ENCODE measurements around the gene CAMSAP3.
"Not testable (repeated sequence)": the region's sequence is repeated elsewhere in the genome, so short reads cannot be mapped to it uniquely, and the experiment has no call there.

Gene CAMSAP3

DNA sequence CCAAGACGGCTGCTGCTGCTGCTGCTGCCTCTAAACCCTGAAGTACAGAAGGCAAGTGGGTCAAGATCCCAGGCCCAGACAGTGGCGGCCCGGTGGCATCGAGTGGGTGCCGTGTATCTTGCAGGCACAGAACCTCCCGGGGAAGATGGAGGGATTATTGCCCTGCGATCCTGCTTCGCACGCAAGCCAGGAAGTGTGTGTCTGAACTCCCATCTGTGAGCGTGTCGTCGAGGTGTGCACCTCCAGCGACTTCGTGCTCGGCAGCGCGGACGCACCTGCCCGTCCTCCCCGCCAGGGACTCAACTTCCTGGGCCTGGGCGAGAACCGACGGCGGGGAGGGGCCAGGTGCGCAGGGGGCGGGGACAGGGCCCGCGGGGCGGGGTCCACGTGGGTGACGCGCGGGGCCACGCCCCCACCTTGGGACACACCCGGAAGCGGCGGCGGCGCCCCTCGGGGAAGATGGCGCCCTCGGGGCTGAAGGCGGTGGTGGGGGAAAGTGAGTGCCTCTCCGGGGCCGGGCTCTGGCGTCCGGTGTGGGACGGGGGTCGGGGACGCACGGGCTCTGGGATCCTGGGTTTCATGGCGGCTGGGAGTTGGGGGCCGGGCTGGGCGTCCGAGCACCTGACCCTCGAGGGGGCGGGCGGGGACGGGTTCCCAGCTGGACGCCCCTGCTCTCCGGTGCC is 41.2 kb downstream of the CAMSAP3 start, which contains the start of gene STXBP2:
Gene STXBP2 (plus strand): TSS at position 420 of the 683 bp plus-strand sequence. CDS start 40 bp downstream, at position 460.
- peak; percentile 46 for DNase-seq

DNA sequence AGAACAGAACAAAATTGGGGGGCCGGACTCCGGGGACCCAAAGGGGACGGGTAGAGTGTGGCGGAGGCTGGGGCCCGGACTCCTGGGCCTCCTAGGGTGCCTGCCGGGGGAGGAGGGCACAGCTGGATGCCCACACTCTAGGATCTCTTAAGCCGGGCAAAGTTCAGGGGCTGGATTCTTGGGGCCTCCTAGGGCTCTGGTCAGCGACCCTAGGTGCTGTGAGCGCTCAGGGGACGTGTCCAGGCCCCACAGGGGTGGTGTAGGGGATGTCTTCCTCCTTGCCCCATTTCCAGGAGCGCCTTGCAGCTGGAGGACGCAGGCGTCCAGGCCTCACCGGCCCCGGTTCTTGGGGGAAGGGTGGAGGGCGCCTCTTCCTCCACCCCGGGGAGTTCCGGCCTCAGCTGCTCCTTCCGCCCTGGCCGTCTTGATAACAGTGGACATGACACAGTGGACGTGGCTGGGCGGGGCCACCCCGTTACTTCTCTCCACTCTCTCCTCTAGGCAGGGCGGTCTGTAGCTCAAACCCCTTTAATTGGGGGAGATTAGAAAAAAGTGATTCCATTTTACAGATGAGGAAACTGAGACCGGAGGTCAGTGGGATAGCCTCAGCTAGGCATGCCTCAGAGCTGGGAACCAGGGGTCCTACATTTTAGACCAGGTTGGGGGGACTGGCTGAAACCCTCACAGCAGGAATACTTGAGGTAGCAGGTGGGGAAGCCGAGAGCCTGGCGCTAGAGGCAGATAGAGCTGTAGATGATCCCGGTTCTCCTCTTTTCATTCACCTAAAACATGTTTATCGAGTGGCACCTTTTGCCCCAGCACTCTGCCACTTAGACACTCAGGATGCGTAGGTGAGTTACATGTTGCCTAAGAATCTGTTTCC is 42.0 kb downstream of the CAMSAP3 start:
- DNase-seq: no peak

DNA sequence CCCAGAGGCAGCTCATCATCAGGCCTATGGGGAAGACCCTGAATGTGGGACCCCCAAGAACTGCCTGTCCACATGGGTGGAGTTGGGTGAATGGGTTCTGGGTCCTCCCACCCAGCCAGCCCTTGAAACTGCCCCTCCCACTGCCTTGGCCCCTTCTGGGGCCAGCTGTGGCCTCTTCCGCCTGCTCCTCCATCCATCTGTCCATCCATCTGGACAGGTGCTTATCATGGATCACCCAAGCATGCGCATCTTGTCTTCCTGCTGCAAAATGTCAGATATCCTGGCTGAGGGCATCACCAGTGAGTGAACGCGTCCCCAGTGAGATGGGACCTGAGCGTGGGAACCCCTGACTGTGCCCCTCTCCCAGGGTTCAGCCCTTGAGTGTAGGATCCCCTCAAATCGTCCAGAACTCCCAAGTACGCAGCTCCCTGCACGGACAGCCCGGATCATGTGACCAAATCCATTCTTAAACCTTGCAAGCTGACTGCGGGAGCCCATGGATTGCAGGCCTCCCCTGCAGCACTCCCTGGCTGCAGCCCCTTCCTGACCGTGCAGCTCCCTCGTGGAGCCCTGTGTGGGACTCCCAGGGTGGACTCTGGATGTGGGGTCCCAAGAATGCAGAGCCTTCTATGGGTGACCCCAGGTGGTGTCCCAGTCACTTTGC is 43.3 kb downstream of the CAMSAP3 start:
- no peak for DNase-seq

DNA sequence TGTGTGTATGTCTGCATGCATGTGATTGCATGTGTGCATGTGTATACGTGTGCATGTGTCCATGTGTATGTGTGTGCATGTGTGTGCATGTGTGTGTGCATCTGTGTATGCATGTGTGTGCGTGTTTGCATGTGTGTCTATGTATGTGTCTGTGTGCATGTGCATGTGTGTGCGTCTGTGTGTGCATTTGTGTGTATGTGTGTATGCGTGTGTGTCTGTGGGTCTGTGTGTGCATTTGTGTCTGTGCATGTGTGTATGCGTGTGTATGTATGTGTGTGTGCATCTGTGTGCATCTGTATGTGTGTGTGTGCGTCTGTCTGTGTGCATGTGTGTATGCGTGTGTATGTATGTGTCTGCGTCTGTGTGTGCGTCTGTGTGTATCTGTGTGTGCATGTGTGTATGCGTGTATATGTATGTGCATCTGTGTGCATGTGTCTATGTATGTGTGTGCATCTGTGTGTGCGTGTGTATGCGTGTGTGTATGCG is 44.2 kb downstream of the CAMSAP3 start:
- no peak for DNase-seq

DNA sequence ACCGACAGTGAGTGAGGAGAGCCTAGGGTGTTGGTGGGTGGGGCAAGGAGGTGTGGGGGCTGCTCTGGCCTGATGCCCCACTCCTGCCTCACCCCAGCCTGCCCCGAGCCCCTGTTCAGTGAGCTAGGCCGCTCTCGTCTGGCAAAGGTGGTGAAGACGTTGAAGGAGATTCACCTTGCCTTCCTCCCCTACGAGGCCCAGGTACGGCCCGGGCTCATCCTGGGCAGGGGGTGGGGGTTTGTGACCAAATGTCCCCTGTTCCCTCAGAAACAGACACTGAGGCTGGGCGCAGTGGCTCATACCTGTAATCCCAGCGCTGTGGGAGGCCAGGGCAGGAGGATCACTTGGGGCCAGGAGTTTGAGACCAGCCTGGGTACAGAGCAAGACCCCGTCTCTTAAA is 45.1 kb downstream of the CAMSAP3 start:
- no peak for DNase-seq

DNA sequence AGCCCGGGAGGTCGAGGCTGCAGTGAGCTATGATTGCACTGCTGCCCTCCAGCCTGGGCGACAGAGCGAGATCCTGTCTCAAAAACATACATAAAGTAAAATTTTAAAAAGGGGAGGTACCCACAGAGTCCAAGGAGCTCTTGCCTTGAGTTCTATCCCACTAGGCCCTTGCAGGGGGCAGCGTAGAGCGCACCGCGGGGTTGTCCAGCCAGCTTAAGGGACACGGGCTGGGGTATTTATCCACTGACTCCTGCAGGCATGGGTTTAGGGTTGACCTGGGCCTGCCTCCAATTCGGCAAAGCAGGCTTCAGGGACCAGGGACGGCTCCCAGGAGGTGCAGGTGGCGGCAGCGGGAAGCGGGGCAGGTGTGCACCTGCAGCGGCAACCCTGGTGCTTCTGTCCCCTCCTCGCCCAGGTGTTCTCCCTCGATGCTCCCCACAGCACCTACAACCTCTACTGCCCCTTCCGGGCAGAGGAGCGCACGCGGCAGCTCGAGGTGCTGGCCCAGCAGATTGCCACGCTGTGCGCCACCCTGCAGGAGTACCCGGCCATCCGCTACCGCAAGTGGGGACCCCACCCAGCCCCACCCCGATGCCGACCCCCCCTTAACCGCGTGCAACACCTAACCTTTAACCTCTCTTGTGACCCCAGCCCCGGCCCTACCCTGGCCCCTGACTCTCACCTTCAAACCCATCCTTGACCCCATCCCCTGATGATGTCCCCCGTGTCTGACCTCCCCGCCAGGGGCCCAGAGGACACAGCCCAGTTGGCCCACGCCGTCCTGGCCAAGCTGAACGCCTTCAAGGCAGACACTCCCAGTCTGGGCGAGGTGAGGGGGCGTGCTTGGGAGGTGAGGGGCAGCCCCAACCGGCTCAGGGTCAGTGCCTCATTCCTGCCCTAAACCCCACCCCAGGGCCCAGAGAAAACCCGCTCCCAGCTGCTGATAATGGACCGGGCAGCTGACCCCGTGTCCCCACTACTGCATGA is 45.9 kb downstream of the CAMSAP3 start:
- no peak for DNase-seq

DNA sequence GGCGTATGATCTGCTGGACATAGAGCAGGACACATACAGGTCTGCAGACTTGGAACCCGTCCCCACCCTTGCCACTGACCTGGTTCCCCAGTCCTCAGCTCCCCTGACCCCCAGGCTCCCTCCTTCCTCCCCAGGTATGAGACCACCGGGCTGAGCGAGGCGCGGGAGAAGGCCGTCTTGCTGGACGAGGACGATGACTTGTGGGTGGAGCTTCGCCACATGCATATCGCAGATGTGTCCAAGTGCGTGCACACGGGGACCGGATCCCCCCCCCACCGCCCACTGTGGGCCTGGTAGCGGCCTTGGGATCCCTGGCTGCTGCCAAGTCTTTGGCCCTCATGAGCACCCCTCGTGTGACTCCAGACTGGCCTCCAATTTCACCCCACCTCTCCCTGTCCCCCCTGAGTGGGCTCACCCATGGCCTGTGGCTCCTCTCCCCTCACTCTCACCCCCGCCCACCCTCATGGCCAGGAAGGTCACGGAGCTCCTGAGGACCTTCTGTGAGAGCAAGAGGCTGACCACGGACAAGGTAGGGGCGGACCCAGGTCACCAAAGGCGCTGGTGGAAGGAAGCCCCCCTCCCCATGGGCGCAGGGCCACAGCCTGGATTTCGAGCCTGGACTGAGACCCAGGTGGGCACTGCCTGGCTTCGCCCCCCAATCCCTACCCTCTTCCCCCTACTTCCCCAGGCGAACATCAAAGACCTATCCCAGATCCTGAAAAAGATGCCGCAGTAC is 46.8 kb downstream of the CAMSAP3 start:
- DNase-seq: no peak

DNA sequence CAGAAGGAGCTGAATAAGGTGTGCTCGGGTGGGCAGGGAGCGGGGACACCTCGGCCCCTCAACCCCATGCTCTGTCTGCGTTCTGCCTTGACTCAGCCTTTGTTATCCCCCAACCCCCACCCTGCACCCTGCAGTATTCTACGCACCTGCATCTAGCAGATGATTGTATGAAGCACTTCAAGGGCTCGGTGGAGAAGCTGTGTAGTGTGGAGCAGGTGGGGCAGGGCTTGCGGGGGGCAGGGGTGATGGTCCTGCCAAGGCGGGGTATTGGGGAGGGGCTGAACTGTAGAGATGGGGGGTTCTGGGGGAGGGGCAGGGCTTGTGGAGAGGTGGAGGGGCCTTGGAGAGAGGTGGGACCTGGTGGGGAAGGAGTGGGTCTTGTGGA is 47.4 kb downstream of the CAMSAP3 start:
- no peak for DNase-seq

DNA sequence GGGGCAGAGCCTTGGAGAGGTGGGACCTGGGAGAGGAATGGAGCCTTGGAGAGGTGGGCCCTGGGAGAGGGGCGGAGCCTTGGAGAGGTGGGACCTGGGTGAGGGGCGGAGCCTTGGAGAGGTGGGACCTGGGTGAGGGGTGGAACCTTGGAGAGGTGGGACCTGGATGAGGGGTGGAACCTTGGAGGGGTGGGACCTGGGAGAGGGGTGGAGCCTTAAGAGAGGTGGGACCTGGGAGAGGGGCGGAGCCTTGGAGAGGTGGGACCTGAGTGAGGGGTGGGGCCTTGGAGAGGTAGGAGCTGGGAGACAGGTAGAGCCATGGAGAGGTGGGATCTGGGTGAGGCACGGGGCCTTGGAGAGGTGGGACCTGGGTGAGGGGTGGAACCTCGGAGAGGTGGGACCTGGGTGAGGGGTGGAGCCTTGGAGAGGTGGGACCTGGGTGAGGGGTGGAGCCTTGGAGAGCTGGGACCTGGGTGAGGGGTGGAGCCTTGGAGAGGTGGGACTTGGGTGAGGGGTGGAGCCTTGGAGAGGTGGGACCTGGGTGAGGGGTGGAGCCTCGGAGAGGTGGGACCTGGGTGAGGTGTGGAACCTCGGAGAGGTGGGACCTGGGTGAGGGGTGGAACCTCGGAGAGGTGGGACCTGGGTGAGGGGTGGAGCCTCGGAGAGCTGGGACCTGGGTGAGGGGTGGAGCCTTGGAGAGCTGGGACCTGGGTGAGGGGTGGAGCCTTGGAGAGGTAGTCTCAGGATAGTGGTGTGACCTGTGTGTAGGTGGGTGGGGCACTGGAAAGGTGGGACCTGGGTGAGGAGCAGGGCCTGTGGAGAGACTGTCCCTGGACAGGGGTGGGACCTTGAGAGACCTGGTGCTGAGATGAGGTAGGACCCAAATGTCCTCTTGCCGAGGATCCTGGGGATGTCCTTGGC is 48.2 kb downstream of the CAMSAP3 start:
- not testable (repeated sequence) for DNase-seq

DNA sequence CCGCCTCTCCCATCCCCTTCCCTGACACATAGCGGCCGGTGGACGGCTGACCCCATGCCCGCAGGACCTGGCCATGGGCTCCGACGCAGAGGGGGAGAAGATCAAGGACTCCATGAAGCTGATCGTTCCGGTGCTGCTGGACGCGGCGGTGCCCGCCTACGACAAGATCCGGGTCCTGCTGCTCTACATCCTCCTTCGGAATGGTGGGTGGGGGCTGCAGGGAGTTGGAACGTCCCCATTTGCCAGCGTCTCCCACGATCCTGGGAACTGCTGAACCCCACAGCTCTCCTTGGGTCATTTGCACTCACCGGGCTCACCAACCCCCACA is 48.9 kb downstream of the CAMSAP3 start:
- no peak for DNase-seq

DNA sequence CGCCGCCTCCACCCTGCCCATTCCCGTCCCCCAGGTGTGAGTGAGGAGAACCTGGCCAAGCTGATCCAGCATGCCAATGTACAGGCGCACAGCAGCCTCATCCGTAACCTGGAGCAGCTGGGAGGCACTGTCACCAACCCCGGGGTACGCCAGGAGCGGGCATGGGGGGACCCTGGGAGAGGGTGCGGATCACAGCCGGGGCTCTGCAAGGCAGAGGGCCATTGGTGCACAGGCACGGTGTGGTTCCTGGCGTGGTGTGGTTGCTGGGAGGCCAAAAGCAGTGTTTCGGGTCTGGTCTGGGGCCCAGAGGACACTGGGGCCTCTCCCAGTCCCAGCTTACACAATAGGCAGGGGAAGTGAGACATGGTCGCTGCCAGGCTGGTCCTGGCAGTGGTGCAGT is 49.5 kb downstream of the CAMSAP3 start:
- DNase-seq: no peak

DNA sequence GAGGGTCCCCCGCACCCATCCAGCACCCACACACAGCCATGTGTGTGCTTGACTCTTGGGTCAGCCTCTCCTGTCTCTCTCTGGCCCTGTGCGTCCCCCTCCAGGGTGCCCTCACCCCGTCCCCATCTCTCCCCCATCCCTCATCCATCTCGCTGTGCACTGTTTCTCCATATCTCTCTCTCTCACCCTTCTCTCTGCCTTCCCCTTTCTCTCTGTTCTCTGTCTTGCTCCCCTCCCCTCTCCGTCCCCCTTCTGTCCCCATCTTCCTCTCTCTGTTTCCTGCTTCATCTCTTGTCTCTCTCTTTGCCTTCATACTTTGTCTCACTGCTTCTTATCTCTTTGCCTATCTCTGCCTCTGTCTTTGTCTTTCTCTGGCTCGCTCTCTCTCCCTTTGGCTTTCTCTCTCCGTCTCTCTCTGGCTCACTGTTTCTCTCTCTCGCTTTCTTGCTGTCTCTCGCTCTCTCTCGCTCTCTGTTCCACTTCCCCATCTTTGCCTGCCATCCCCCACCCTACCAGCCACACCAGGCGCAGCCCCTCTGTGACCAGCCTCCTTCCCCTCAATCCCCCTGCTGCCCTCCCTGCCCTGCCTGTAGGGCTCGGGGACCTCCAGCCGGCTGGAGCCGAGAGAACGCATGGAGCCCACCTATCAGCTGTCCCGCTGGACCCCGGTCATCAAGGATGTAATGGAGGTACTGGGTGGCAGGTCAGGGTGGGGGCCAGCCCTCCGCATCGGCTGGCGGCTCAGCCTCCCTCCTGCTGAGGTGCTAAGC is 50.2 kb downstream of the CAMSAP3 start:
- no peak for DNase-seq

DNA sequence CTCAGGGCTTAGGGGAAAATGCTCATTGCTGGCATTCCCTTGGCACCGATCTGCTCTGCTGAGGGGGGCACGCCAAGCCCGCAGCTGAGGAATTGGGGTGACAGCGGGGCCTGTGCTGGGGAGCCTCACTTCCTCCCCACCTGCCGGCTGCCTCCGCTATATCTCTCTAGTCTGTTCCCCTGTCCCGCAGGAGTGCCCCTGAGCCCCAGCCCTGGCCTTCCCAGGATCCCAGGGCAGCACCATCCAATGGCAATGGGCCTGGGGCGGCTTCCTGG is 50.7 kb downstream of the CAMSAP3 start:
- no peak for DNase-seq

DNA sequence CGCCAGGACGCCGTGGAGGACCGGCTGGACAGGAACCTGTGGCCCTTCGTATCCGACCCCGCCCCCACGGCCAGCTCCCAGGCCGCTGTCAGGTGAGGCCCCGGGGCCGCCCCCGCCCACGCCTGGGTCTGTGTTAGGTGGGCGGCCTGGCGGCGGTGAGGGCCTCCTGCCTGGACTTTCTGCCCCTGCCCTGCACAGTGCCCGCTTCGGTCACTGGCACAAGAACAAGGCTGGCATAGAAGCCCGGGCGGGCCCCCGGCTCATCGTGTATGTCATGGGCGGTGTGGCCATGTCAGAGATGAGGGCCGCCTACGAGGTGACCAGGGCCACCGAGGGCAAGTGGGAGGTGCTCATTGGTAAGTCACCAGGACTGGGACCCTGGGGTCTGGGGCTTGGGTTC is 51.5 kb downstream of the CAMSAP3 start:
- DNase-seq: no peak

DNA sequence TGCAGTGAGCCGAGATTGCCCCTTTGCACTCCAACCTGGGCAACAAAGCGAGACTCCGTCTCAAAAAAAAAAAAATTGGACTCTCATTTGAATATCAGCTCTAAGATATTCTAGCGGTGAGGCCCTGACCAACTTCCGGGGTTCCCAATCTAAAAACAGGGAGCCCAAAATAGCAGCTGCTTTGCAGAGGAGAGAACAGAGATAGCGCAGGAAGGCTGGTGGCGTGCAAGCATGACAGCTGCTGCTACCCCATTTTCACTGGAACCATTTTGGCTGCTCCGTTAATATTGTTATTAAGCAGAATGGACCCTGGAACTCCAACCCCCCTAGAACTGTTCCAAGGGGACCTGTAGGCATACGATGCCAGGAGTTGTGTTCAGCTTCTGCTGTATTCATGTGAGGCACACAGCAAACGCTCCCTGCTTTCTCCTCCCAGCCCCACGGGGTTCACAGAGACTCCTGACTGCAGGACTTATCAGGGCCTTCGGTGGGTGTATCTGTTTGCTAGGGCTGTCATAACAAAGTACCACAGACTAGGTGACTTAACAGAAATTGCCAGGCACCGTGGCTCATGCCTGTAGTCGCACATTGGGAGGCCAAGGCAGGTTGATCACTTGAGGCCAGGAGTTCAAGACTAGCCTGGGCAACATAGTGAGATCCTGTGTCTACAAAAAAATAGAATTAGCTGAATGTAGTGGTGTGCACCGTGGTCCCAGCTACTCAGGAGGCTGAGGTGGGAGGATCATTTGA is 52.8 kb downstream of the CAMSAP3 start:
- no peak for DNase-seq

DNA sequence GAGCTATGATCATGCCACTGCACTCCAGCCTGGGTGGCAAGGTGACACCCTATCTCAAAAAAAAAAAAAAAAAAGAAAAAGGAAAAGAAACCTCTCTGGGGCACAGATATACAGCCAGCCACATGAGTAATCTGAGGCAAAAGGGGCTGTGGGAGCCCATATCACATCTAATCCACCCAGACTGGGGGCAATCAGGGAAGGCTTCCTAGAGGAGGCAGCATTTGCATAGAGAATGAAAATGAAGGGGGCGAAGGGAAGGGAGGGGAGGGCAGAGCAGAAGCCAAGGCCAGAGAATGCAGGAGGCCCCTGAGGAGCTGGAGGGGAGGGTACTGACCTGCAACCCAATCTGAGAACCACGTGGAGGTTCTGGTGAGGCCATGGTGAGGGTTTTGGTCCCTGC is 54.5 kb downstream of the CAMSAP3 start:
- DNase-seq: no peak

DNA sequence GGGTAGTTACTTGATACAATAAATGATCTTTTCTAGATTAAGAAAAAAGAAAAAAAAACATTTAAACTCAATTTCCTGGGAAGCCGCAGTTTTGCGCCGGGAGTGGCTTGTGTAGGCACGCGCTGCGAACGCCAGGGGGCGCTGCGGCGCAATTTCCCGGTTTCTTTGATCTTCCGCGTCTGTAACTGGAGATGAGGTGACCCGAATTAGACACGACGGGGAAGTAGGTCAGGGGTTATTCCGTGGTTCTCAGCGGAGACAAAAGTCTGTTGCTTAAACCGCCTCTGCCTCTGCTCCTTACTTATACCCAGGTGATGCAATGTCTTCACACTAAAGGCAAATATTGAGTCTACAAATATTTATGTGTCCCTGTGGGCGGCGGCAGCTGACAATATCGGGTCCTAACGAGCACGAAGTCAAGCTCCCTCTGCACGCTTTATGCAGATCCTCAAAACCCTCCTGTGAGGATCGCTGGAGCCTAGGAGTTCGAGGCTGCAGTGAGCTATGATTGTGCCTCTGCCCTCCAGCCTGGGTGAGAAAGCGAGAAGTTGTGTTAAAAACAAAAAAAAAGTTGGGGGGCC is 56.5 kb downstream of the CAMSAP3 start:
- peak; percentile 57 for DNase-seq

DNA sequence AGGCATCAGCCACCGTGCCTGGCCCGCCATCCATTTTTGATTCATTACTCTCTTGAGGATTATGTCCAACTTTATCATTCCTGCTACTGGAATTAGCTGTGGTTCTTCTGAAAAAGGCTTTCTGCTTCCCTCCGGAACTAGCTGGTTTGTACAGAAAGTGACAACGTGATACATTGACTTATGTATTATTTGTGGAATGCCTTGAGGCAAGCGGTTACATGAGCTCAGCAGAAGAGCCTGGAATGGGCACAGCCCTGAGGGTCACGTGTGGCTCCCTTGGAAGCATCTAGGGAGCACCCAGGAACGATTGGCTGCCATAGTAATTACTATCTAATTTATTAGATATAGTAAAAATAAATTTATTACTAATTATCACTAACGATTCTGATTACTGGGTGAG is 58.7 kb downstream of the CAMSAP3 start:
- no peak for DNase-seq

DNA sequence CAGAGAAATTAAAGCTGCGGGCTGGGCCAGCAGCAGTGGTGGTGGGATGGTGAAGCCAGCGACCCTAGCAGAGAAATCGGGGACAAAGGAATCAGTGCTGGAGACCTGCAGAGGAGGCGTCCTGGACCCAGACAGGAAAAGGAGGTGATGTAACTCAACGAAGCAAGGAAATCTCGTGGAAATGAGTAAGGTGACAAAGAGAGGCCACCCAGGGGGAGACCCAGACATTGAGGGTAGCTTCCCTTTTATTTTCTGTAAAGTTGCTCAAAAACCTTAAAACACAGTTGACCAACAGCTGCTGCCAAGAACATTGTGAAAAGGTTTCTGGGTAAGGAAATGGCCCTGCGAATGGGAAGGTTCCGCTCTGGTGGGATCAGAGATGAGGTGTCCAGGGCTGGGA is 59.9 kb downstream of the CAMSAP3 start:
- no peak for DNase-seq
